GM23338 (cell line): Measurements from ENCODE around the gene APP. TPM values are rescaled to one million over a fixed set of nuclear protein-coding genes. Genes with fewer than 3 reads are reported as not detected.

Experiments used
- ATAC-seq: fragments of 200-7000 bp; cut with Tn5 transposase; 3 replicates; pipeline ENCODE4 v1.9.1; 2020
- DNase-seq: peaks from one replicate; pipeline ENCODE4 v3.0.0-alpha.2; 2015; ENCODE audit warnings: low spot score
- H2AFZ ChIP-seq: fragments of 200-600 bp; sonication (generic); 2 replicates; pipeline ENCODE4 v1.8.0; 2016; ENCODE audit warnings: antibody characterized with exemption, mild to moderate bottlenecking, moderate library complexity
- H3F3A ChIP-seq: fragments of 200-600 bp; sonication (generic); replicated peaks from 2 replicates; pipeline ENCODE4 v1.8.0; 2017; ENCODE audit warnings: antibody characterized with exemption, mixed run types, low read depth
- H3K27ac ChIP-seq: fragments of 200-600 bp; sonication (generic); 2 replicates; pipeline ENCODE4 v1.6.1; 2016; ENCODE audit warnings: low read depth
- H3K27me3 ChIP-seq: fragments of 200-600 bp; sonication (generic); 2 replicates; pipeline ENCODE4 v1.8.0; 2016; ENCODE audit warnings: mild to moderate bottlenecking, mixed run types, moderate library complexity; ENCODE audit not compliant: insufficient read depth
- H3K36me3 ChIP-seq: fragments of 200-600 bp; sonication (generic); 2 replicates; pipeline ENCODE4 v1.8.0; 2016; ENCODE audit warnings: mild to moderate bottlenecking; ENCODE audit not compliant: insufficient read depth
- H3K4me1 ChIP-seq: fragments of 200-600 bp; sonication (generic); 2 replicates; pipeline ENCODE4 v1.8.0; 2016; ENCODE audit warnings: mild to moderate bottlenecking, moderate library complexity; ENCODE audit not compliant: insufficient read depth
- H3K4me2 ChIP-seq: fragments of 200-600 bp; sonication (generic); 2 replicates; pipeline ENCODE4 v1.7.1; 2017; ENCODE audit warnings: mixed run types
- H3K4me3 ChIP-seq: fragments of 200-600 bp; sonication (generic); 2 replicates; pipeline ENCODE4 v1.6.1; 2016; ENCODE audit warnings: mixed run types
- H3K79me2 ChIP-seq: fragments of 200-600 bp; sonication (generic); replicated peaks from 2 replicates; pipeline ENCODE4 v1.8.0; 2017; ENCODE audit warnings: mild to moderate bottlenecking; ENCODE audit not compliant: insufficient read depth
- H3K9me2 ChIP-seq: fragments of 200-600 bp; sonication (generic); 2 replicates; pipeline ENCODE4 v1.8.0; 2017; ENCODE audit not compliant: insufficient read depth
- H4K20me1 ChIP-seq: fragments of 200-600 bp; sonication (generic); replicated peaks from 2 replicates; pipeline ENCODE4 v1.8.0; 2017; ENCODE audit warnings: mild to moderate bottlenecking; ENCODE audit not compliant: insufficient read depth
- H3K27ac Mint-ChIP-seq: 2 replicates; pipeline ENCODE4 v1.8.0; 2020; ENCODE audit warnings: inconsistent platforms, mild to moderate bottlenecking, moderate library complexity, mixed read lengths
- H3K27me3 Mint-ChIP-seq: 3 replicates; pipeline ENCODE4 v1.8.0; 2022; ENCODE audit warnings: low read depth, mild to moderate bottlenecking, moderate library complexity, mixed read lengths, inconsistent platforms; ENCODE audit not compliant: insufficient read depth, poor library complexity
- H3K36me3 Mint-ChIP-seq: 3 replicates; pipeline ENCODE4 v1.8.0; 2021; ENCODE audit warnings: low read depth, mild to moderate bottlenecking, inconsistent platforms, moderate library complexity, mixed read lengths
- H3K4me1 Mint-ChIP-seq: 3 replicates; pipeline ENCODE4 v1.8.0; 2020; ENCODE audit warnings: mild to moderate bottlenecking, inconsistent platforms, mixed read lengths
- H3K4me3 Mint-ChIP-seq: 3 replicates; pipeline ENCODE4 v1.8.0; 2021; ENCODE audit warnings: moderate library complexity, mild to moderate bottlenecking, inconsistent platforms, mixed read lengths
- H3K9me3 Mint-ChIP-seq: 3 replicates; pipeline ENCODE4 v1.8.0; 2020; ENCODE audit warnings: moderate library complexity, mild to moderate bottlenecking, inconsistent platforms, mixed read lengths
- CREB1 ChIP-seq: fragments of 250-450 bp; sonication (Bioruptor Pico); IDR thresholded peaks from 2 replicates; pipeline ENCODE4 v1.5.0; 2020; ENCODE audit warnings: low read depth, mild to moderate bottlenecking, moderate library complexity
- EZH2 ChIP-seq: fragments of 200-600 bp; sonication (generic); IDR thresholded peaks from one replicate; pipeline ENCODE4 v1.8.0; 2017; ENCODE audit warnings: antibody characterized with exemption, mild to moderate bottlenecking, low read depth; ENCODE audit not compliant: unreplicated experiment
- JUNB ChIP-seq: IDR thresholded peaks from one replicate; pipeline ENCODE4 v1.6.1; 2016; ENCODE audit warnings: antibody characterized with exemption; ENCODE audit not compliant: unreplicated experiment
- NANOG ChIP-seq: IDR thresholded peaks from 2 replicates; pipeline ENCODE4 v1.6.1; 2016; ENCODE audit warnings: antibody characterized with exemption, borderline replicate concordance
- POLR2AphosphoS5 ChIP-seq: IDR thresholded peaks from 2 replicates; pipeline ENCODE4 v1.6.1; 2016; ENCODE audit warnings: antibody characterized with exemption, low read depth
- REST ChIP-seq: IDR thresholded peaks from one replicate; pipeline ENCODE4 v1.6.1; 2018; ENCODE audit warnings: antibody characterized with exemption; ENCODE audit not compliant: unreplicated experiment
- ZNF114 ChIP-seq: fragments of 250-450 bp; sonication (Bioruptor Pico); IDR thresholded peaks from 2 replicates; pipeline ENCODE4 v1.5.0; 2020; ENCODE audit warnings: mild to moderate bottlenecking, moderate library complexity
- ZNF331 ChIP-seq: fragments of 250-450 bp; sonication (Bioruptor Pico); IDR thresholded peaks from 2 replicates; pipeline ENCODE4 v1.5.0; 2020; ENCODE audit warnings: low read depth, mild to moderate bottlenecking, moderate library complexity
- ZNF462 ChIP-seq: fragments of 250-450 bp; sonication (Bioruptor Pico); IDR thresholded peaks from 2 replicates; pipeline ENCODE4 v1.5.0; 2020; ENCODE audit warnings: mild to moderate bottlenecking, moderate library complexity
- polyA plus RNA-seq: library from polyadenylated mRNA; unstranded; fragments of >200 nt; fragmentation: Nextera tagmentation; extraction: Ambion mirVana; gene quantifications from 2 replicates; pipeline ENCODE4 v1.2.1, GENCODE V29; 2016
- total RNA-seq: library from RNA; depleted of rRNA; stranded (reverse); fragments of >200 nt; shearing (Covaris generic); gene quantifications from 2 replicates; pipeline ENCODE4 v1.2.3, GENCODE V29; 2014
- TF ChIP-seq, protein P1 (sequence below): IDR thresholded peaks from 2 replicates; pipeline ENCODE4 v1.6.1; 2016; ENCODE audit warnings: antibody characterized with exemption

The APP gene
- total and polyA plus RNA-seq, 2 experiments from 2014 or later = 69.4 to 444 TPM

DNA sequence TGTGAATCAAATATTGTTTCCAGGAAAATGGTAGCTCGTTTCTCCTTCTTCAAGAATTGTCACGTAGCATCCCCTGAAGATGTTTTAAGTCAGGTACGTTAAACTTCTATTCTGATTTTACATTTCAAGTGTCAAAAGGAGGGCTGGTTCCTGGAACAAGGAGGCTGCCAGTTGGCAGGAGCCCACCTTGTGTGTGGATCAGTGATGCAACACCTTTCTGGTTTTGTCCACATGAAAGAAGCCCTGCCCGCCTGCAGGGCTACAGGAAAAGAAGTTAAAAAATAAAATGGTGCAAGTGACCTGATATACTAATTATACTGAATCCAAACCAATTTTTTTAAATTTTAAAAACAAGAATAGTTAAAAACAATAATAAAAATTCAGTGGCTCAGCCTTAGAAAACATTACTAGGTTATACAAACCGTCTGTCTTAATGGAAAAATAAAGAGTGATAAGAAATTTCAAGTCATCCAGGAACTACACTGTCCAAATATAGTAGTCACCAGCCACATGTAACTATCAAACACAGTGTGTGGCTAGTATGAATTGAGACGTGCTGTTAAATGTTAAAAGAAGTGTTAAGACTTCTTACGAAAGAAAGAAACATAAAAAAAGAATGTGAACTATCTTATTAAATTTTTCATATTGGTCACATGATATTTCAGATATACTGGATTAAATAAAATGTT, 123.1 kb downstream of the APP start:
- Mint-ChIP-seq H3K9me3 (peaks cover 10% of the 10 kb centered on the region), H3K27ac (no peak overlapping the region), H3K36me3 (peaks cover 78% of the 10 kb centered on the region), H3K4me1 (peaks cover 23% of the 10 kb centered on the region), H3K4me3 (no peak overlapping the region), H3K27me3 (peaks cover 4% of the 10 kb centered on the region)
- TF ChIP-seq CREB1 (no peak), REST (no peak), POLR2AphosphoS5 (no peak), EZH2 (no peak)
- TF ChIP-seq, protein P1, sequence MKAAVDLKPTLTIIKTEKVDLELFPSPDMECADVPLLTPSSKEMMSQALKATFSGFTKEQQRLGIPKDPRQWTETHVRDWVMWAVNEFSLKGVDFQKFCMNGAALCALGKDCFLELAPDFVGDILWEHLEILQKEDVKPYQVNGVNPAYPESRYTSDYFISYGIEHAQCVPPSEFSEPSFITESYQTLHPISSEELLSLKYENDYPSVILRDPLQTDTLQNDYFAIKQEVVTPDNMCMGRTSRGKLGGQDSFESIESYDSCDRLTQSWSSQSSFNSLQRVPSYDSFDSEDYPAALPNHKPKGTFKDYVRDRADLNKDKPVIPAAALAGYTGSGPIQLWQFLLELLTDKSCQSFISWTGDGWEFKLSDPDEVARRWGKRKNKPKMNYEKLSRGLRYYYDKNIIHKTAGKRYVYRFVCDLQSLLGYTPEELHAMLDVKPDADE = no peak
- ATAC-seq (no peak), DNase-seq (no peak)
- Histone ChIP-seq H3K9me2 (no peaks in the 10 kb centered on the region), H3K27me3 (no peaks in the 10 kb centered on the region), H3K4me2 (no peak overlapping the region), H2AFZ (no peak overlapping the region), H3K4me3 (no peak overlapping the region), H3K4me1 (peaks cover 18% of the 10 kb centered on the region), H3K79me2 (peaks cover 93% of the 10 kb centered on the region), H3F3A (no peaks in the 10 kb centered on the region), H3K27ac (no peak overlapping the region), H4K20me1 (0 out of 2 replicates have a peak, but pooled peaks cover 2% of the 10 kb centered on the region), H3K36me3 (peaks cover 22% of the 10 kb centered on the region; the same call in 1 of the 2 replicates)

DNA sequence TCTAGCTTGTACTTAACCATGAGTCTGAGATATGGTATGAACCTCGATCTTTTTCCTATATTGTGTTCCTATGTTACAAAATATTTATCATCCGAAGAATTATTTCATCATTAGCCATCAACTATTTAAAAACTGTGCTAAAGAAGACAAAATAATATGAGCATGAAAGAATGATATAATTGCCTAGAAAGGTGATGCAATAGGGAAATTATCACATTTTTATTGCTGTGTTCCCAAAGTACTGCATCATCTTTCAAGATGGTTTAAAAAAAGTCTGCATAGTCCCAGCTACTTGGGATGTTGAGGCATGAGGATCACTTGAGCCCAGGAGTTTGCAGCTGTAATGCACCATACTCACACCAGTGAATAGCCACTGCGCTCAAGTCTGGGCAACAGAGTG, 126.7 kb downstream of the APP start:
- Mint-ChIP-seq H3K4me3 (no peak overlapping the region), H3K36me3 (peaks cover 60% of the 10 kb centered on the region), H3K9me3 (peaks cover 10% of the 10 kb centered on the region), H3K27me3 (peaks cover 12% of the 10 kb centered on the region), H3K27ac (no peak overlapping the region; the same call in 1 of the 2 replicates), H3K4me1 (peaks cover 34% of the 10 kb centered on the region; the same call in 2 of the 3 replicates)
- DNase-seq (no peak), ATAC-seq (no peak)
- no peaks in the 10 kb centered on the region for H3K27me3 ChIP-seq
- H3K27ac ChIP-seq = no peak overlapping the region
- no peak overlapping the region for H2AFZ ChIP-seq
- peaks cover 13% of the 10 kb centered on the region for H3K4me1 ChIP-seq
- no peak overlapping the region for H3K4me3 ChIP-seq
- 0 out of 2 replicates have a peak, but pooled peaks cover 8% of the 10 kb centered on the region for H4K20me1 ChIP-seq
- no peaks in the 10 kb centered on the region for H3F3A ChIP-seq
- H3K79me2 ChIP-seq = peaks cover 93% of the 10 kb centered on the region
- peaks cover 15% of the 10 kb centered on the region; the same call in 1 of the 2 replicates for H3K36me3 ChIP-seq
- H3K9me2 ChIP-seq = no peaks in the 10 kb centered on the region
- H3K4me2 ChIP-seq = no peak overlapping the region
- TF ChIP-seq CREB1 (no peak), ZNF331 (CRISPR knock-in tag) (no peak), NANOG (no peak), JUNB (no peak), ZNF462 (CRISPR knock-in tag) (no peak), ZNF114 (no peak)
